ENCODE measurements around the gene L1TD1. TPM values are rescaled to one million over a fixed set of nuclear protein-coding genes. Genes with fewer than 3 reads are reported as not detected.
"Not testable (repeated sequence)": the region's sequence is repeated elsewhere in the genome, so short reads cannot be mapped to it uniquely, and the experiment has no call there.

Gene L1TD1
- total RNA-seq, 4 donors from 2014 or later: 1.3 to 3.1 (median 2.1) TPM

- peak overlapping the region in 1 of 4 donors; percentile 28 for H3K27ac ChIP-seq
- WGBS, 2 donors: 54 to 80% methylated on average over 6 of the region's 6 CpGs
- no peaks in the 10 kb centered on the region for H3K27me3 ChIP-seq
- peaks cover 0 to 58% (median 2%) of the 10 kb centered on the region in 4 donors for H3K4me1 ChIP-seq
- no peak overlapping the region for H3K4me3 ChIP-seq
- no peaks in the 10 kb centered on the region for H3K36me3 ChIP-seq
- no peak for DNase-seq (ENCODE audit: low spot score in 2 of 2)
- TF ChIP-seq, protein P1, sequence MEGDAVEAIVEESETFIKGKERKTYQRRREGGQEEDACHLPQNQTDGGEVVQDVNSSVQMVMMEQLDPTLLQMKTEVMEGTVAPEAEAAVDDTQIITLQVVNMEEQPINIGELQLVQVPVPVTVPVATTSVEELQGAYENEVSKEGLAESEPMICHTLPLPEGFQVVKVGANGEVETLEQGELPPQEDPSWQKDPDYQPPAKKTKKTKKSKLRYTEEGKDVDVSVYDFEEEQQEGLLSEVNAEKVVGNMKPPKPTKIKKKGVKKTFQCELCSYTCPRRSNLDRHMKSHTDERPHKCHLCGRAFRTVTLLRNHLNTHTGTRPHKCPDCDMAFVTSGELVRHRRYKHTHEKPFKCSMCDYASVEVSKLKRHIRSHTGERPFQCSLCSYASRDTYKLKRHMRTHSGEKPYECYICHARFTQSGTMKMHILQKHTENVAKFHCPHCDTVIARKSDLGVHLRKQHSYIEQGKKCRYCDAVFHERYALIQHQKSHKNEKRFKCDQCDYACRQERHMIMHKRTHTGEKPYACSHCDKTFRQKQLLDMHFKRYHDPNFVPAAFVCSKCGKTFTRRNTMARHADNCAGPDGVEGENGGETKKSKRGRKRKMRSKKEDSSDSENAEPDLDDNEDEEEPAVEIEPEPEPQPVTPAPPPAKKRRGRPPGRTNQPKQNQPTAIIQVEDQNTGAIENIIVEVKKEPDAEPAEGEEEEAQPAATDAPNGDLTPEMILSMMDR (IDR thresholded peaks at IDR 0.05): no peak
- TF ChIP-seq POLR2A (IDR thresholded peaks at IDR 0.05) (no peak), EP300 (IDR thresholded peaks at IDR 0.05) (no peak)
- no peaks in the 10 kb centered on the region for H3K9me3 ChIP-seq
Observed at GRCh38 chr1:62234688-62235087, 40.0 kb downstream of the L1TD1 start.

- no peak for DNase-seq (ENCODE audit: low spot score in 2 of 2)
- peak overlapping the region in 1 of 4 donors; percentile 17 for H3K27ac ChIP-seq
- H3K27me3 ChIP-seq: no peaks in the 10 kb centered on the region
- H3K36me3 ChIP-seq: no peaks in the 10 kb centered on the region
- H3K9me3 ChIP-seq: no peaks in the 10 kb centered on the region
- WGBS, 2 donors: 84 to 89% methylated on average over 2 of the region's 2 CpGs
- H3K4me1 ChIP-seq: peaks cover 0 to 58% (median 2%) of the 10 kb centered on the region in 4 donors
- H3K4me3 ChIP-seq: no peak overlapping the region
- TF ChIP-seq, protein P1 (IDR thresholded peaks at IDR 0.05): no peak
- TF ChIP-seq EP300 (IDR thresholded peaks at IDR 0.05) (no peak), POLR2A (IDR thresholded peaks at IDR 0.05) (no peak)
Observed at GRCh38 chr1:62235576-62235975, 40.9 kb downstream of the L1TD1 start.

DNA sequence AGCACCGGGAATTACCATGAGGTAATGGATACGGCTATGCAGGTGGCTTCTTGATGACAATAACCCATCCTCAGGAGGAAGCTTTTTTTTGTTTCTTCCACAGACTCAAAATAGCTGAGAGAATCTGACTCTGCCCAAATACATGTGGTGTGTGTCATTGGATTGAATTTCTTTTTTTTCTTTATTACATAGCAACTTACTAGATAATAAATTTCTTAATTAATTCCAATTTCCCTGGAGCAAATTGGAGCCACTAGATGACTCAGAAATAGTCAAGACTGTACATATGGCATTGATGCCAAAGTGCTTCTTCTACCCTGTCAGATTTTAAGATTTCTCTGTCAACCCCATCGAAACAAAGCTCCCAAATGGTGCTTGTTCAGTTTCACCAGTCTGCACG lies 42.7 kb downstream of the L1TD1 start:
- H3K4me1 ChIP-seq: peaks cover 0 to 74% (median 12%) of the 10 kb centered on the region in 4 donors
- no peak for TF ChIP-seq EP300 (IDR thresholded peaks at IDR 0.05)
- TF ChIP-seq, protein P1 (IDR thresholded peaks at IDR 0.05): no peak
- TF ChIP-seq POLR2A (IDR thresholded peaks at IDR 0.05): no peak
- H3K4me3 ChIP-seq: no peak overlapping the region
- H3K27me3 ChIP-seq: no peaks in the 10 kb centered on the region
- peak overlapping the region in 2 of 4 donors; percentile 20 to 54 for H3K27ac ChIP-seq
- 62 to 67% methylated on average over 4 of the region's 4 CpGs for WGBS, 2 donors
- DNase-seq (ENCODE audit: low spot score in 2 of 2): no peak
- H3K36me3 ChIP-seq: no peaks in the 10 kb centered on the region
- no peaks in the 10 kb centered on the region for H3K9me3 ChIP-seq

DNA sequence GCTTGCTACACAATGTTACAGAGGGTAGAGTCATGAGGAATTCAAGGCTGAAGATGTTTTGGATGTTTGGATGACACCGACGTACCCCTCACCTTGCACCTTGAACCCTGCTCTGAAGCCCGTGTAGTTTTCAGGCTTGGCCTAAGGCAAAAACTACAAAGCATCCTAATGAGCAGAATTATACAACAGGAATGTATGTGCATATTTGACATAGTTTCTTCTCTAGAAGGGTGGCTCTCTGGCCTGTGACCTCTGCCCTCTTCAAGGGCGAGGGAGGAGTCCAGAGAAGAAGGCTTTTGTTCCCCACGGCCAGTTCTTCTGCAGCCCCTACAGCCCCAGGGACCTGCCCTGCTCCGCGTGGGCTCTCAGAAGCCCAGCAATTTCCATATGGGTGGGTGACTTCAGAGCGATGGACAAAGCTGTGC lies 43.3 kb downstream of the L1TD1 start:
- no peak overlapping the region for H3K4me3 ChIP-seq

DNA sequence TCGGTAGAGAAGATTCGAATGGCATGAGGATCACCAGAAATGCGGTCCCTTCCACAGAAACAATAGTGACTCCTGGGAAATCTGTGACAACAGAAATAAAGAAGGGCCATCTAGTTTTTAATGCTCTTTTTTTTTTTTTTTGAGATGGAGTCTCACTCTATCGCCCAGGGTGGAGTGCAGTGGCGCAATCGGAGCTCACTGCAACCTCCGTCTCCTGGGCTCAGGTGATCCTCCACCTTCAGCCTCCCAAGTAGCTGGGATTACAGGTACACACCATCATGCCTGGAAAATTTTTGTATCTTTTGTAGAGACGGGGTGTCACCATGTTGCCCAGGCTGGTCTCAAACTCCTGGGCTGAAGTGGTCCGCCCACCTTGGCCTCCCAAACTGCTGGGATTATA lies 43.9 kb downstream of the L1TD1 start:
- Histone ChIP-seq H3K27me3 (no peaks in the 10 kb centered on the region), H3K4me1 (peaks cover 0 to 68% (median 12%) of the 10 kb centered on the region in 4 donors), H3K4me3 (no peak overlapping the region), H3K9me3 (no peaks in the 10 kb centered on the region), H3K36me3 (no peaks in the 10 kb centered on the region), H3K27ac (peak overlapping the region in 2 of 4 donors; percentile 48 to 54)
- WGBS, 2 donors: 67 to 78% methylated on average over 9 of the region's 9 CpGs
- TF ChIP-seq POLR2A (IDR thresholded peaks at IDR 0.05) (no peak), EP300 (IDR thresholded peaks at IDR 0.05) (no peak)
- TF ChIP-seq, protein P1 (IDR thresholded peaks at IDR 0.05): no peak
- DNase-seq (ENCODE audit: low spot score in 2 of 2): no peak

More for the DNA sequence above, 43.3 kb downstream of the L1TD1 start:
- no peak for DNase-seq (ENCODE audit: low spot score in 2 of 2)
- Histone ChIP-seq H3K4me1 (peaks cover 0 to 74% (median 12%) of the 10 kb centered on the region in 4 donors), H3K27me3 (no peaks in the 10 kb centered on the region), H3K9me3 (no peaks in the 10 kb centered on the region), H3K36me3 (no peaks in the 10 kb centered on the region), H3K27ac (peak overlapping the region in 2 of 4 donors; percentile 48 to 54)
- TF ChIP-seq, protein P1 (IDR thresholded peaks at IDR 0.05): no peak
- TF ChIP-seq EP300 (IDR thresholded peaks at IDR 0.05): peak in 1 of 2 donors; percentile 43
- no peak for TF ChIP-seq POLR2A (IDR thresholded peaks at IDR 0.05)
- 29 to 30% methylated on average over 8 of the region's 8 CpGs for WGBS, 2 donors

GRCh38 chr1:62239652-62240403 lies 45.2 kb downstream of the L1TD1 start:
- Histone ChIP-seq H3K27ac (peak overlapping the region in 1 of 4 donors; percentile 54), H3K4me1 (peaks cover 0 to 57% (median 12%) of the 10 kb centered on the region in 4 donors)
- not testable (repeated sequence) for H3K27me3 ChIP-seq; DNase-seq (ENCODE audit: low spot score in 2 of 2); H3K36me3 ChIP-seq; H3K9me3 ChIP-seq; H3K4me3 ChIP-seq
- 91 to 98% methylated on average over 3 of the region's 3 CpGs for WGBS, 2 donors
